Panc1 (cell line): ENCODE results near the gene MAGI1. TPM values are rescaled to one million over a fixed set of nuclear protein-coding genes. Genes with fewer than 3 reads are reported as not detected.

Experiments
- ATAC-seq: fragments of 200-7000 bp; cut with Tn5 transposase; 2 replicates; pipeline ENCODE4 v1.9.1; 2020; ENCODE audit warnings: mild to moderate bottlenecking, moderate library complexity
- BruUV-seq: library from RNA; stranded (reverse); fragments of 400-500 nt; replicated peaks from 2 replicates; lab custom pipeline; 2021; lab: Mats Ljungman, UMichigan
- CTCF ChIA-PET: fragments of 300-600 bp; sonication (Branson Sonifier 250); formaldehyde crosslinking; loops from one replicate; lab custom pipeline; 2022; ENCODE audit warnings: antibody characterized with exemption; lab: Charles Lee
- POLR2A ChIA-PET: fragments of 300-600 bp; sonication (Branson Sonifier 250); formaldehyde crosslinking; loops from one replicate; lab custom pipeline; 2022; ENCODE audit warnings: antibody characterized with exemption; lab: Charles Lee
- DNase-seq: peaks from one replicate; pipeline ENCODE4 v3.0.0-alpha.2; 2010; ENCODE audit warnings: low read depth, low spot score
- H3K27ac ChIP-seq: 2 replicates; pipeline ENCODE4 v1.5.1; 2011; ENCODE audit warnings: mild to moderate bottlenecking, low read length, inconsistent platforms
- H3K27me3 ChIP-seq: fragments of 200-500 bp; sonication (Bioruptor generic); 2 replicates; pipeline ENCODE4 v1.6.0; 2014; ENCODE audit warnings: low read length, inconsistent platforms; ENCODE audit not compliant: control insufficient read depth, insufficient read depth
- H3K36me3 ChIP-seq: fragments of 200-500 bp; sonication (Bioruptor generic); 2 replicates; pipeline ENCODE4 v1.5.1; 2014; ENCODE audit warnings: inconsistent platforms, mild to moderate bottlenecking, low read length, moderate library complexity; ENCODE audit not compliant: control insufficient read depth, insufficient read depth
- H3K4me1 ChIP-seq: 2 replicates; pipeline ENCODE4 v1.5.1; 2011; ENCODE audit warnings: inconsistent platforms, mild to moderate bottlenecking, low read length, moderate library complexity; ENCODE audit not compliant: control insufficient read depth, insufficient read depth
- H3K4me3 ChIP-seq, 2 experiments: 2 replicates each; pipeline ENCODE4 v1.5.1; 2011 to 2012; ENCODE audit warnings: low read depth in 2 of 2, low read length in 2 of 2, mild to moderate bottlenecking in 2 of 2, inconsistent platforms in 1 of 2, moderate library complexity in 1 of 2
- H3K9me3 ChIP-seq: fragments of 200-500 bp; sonication (Bioruptor generic); 2 replicates; pipeline ENCODE4 v1.5.1; 2014; ENCODE audit warnings: low read depth, mild to moderate bottlenecking, inconsistent platforms, low read length, moderate library complexity; ENCODE audit not compliant: control insufficient read depth, insufficient read depth
- POLR2AphosphoS5 ChIP-seq: IDR thresholded peaks from 2 replicates; pipeline ENCODE4 v1.6.1; 2012; ENCODE audit warnings: mild to moderate bottlenecking, low read depth, low read length, moderate library complexity
- SIN3A ChIP-seq: IDR thresholded peaks from 2 replicates; pipeline ENCODE4 v1.6.1; 2012; ENCODE audit warnings: low read depth, mild to moderate bottlenecking, low read length, moderate library complexity, borderline replicate concordance; ENCODE audit not compliant: insufficient read depth
- TCF7L2 ChIP-seq: IDR thresholded peaks from 2 replicates; pipeline ENCODE4 v1.6.1; 2011; ENCODE audit warnings: mild to moderate bottlenecking, low read depth, low read length, inconsistent platforms
- in situ Hi-C: cut with HindIII; loops from 2 replicates; pipeline ENCODE4 v1.10.0; 2016; ENCODE audit warnings: low sequenced_read_pairs, low pct_unique_long_range_greater_than_20kb
- intact Hi-C: fragments of 100-400 bp; cut with micrococcal nuclease; formaldehyde crosslinking; loops from one replicate; pipeline ENCODE4 v1.10.0; 2022; ENCODE audit not compliant: unreplicated experiment
- total RNA-seq: library from RNA; stranded (reverse); gene quantifications from one replicate; pipeline ENCODE4 v1.2.1, GENCODE V29; 2021; ENCODE audit not compliant: unreplicated experiment
- TF ChIP-seq, protein P1 (sequence below): fragments of 450-650 bp; IDR thresholded peaks from 2 replicates; pipeline ENCODE4 v1.5.1; 2017; ENCODE audit warnings: mild to moderate bottlenecking
- TF ChIP-seq, protein P2 (sequence below), 2 experiments: IDR thresholded peaks; 2 replicates each; pipeline ENCODE4 v1.6.1; 2011 to 2012; ENCODE audit warnings: low read depth in 2 of 2, control low read depth in 1 of 2, low read length in 1 of 2, mild to moderate bottlenecking in 1 of 2, moderate library complexity in 1 of 2; ENCODE audit not compliant: insufficient read depth in 1 of 2

Gene MAGI1
- total RNA-seq, 1 experiment from 2014 or later = 9.5 TPM

DNA sequence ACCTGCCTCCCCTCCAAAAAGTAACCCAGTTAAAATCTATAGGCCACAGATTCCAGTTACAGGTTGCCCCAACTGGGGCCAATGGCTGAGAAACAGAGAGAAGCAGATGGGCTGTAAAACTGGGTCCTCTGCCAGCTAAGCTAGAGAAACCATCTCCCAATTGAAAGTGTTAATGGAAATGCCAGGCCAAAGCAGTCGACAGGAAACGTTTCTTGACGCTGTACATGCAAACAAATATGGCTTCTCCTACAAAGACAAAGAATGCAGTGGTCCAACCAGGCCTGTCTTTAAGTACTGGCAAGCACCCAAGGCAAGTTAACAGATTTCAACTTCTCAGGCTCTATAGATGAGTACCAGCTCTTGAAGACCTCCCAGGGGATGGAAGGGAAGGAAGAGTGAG, 71.3 kb downstream of the MAGI1 start:
- Histone ChIP-seq H3K27me3 (no peaks in the 10 kb centered on the region), H3K27ac (no peak overlapping the region), H3K36me3 (no peaks in the 10 kb centered on the region), H3K9me3 (no peaks in the 10 kb centered on the region), H3K4me1 (peaks cover 4% of the 10 kb centered on the region), H3K4me3 (no peak overlapping the region)
- in situ Hi-C loops (no loop called here), intact Hi-C loops (no loop called here)
- no TSS peak for BruUV-seq
- ChIA-PET CTCF (no interaction called here), POLR2A (no interaction called here)
- DNase-seq = no peak
- TF ChIP-seq SIN3A = no peak
- TF ChIP-seq POLR2AphosphoS5 = no peak
- TF ChIP-seq TCF7L2 = no peak
- TF ChIP-seq, protein P1, sequence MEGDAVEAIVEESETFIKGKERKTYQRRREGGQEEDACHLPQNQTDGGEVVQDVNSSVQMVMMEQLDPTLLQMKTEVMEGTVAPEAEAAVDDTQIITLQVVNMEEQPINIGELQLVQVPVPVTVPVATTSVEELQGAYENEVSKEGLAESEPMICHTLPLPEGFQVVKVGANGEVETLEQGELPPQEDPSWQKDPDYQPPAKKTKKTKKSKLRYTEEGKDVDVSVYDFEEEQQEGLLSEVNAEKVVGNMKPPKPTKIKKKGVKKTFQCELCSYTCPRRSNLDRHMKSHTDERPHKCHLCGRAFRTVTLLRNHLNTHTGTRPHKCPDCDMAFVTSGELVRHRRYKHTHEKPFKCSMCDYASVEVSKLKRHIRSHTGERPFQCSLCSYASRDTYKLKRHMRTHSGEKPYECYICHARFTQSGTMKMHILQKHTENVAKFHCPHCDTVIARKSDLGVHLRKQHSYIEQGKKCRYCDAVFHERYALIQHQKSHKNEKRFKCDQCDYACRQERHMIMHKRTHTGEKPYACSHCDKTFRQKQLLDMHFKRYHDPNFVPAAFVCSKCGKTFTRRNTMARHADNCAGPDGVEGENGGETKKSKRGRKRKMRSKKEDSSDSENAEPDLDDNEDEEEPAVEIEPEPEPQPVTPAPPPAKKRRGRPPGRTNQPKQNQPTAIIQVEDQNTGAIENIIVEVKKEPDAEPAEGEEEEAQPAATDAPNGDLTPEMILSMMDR = no peak
- TF ChIP-seq, protein P2, sequence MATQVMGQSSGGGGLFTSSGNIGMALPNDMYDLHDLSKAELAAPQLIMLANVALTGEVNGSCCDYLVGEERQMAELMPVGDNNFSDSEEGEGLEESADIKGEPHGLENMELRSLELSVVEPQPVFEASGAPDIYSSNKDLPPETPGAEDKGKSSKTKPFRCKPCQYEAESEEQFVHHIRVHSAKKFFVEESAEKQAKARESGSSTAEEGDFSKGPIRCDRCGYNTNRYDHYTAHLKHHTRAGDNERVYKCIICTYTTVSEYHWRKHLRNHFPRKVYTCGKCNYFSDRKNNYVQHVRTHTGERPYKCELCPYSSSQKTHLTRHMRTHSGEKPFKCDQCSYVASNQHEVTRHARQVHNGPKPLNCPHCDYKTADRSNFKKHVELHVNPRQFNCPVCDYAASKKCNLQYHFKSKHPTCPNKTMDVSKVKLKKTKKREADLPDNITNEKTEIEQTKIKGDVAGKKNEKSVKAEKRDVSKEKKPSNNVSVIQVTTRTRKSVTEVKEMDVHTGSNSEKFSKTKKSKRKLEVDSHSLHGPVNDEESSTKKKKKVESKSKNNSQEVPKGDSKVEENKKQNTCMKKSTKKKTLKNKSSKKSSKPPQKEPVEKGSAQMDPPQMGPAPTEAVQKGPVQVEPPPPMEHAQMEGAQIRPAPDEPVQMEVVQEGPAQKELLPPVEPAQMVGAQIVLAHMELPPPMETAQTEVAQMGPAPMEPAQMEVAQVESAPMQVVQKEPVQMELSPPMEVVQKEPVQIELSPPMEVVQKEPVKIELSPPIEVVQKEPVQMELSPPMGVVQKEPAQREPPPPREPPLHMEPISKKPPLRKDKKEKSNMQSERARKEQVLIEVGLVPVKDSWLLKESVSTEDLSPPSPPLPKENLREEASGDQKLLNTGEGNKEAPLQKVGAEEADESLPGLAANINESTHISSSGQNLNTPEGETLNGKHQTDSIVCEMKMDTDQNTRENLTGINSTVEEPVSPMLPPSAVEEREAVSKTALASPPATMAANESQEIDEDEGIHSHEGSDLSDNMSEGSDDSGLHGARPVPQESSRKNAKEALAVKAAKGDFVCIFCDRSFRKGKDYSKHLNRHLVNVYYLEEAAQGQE (IDR thresholded peaks at IDR 0.05; ENCODE audit: insufficient read depth in 1 of 2, low read depth in 2 of 2, low read length in 1 of 2) = no peak
- no peak for ATAC-seq

DNA sequence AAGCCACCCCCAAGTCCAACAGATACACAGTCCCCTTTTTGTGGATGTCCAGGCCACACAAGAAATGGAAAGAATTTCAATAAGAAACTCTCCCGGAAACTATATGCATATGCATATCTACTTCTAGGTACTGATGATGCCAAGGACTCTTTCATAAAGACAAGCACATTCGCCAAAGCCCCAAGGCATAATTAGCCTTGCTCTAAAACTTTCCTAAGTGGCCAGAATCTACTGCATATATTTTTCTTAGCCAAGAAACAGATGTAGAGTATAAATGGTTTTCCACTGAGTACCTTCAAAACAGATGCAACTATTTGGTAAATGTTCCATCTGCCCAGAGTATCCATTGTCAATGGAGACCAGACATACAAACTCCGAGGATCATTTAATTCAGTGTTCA, 73.9 kb downstream of the MAGI1 start:
- Histone ChIP-seq H3K36me3 (no peaks in the 10 kb centered on the region), H3K4me3 (no peak overlapping the region), H3K27ac (no peak overlapping the region), H3K4me1 (peaks cover 4% of the 10 kb centered on the region), H3K9me3 (no peaks in the 10 kb centered on the region), H3K27me3 (no peaks in the 10 kb centered on the region)
- TF ChIP-seq TCF7L2 = no peak
- TF ChIP-seq, protein P1 = no peak
- TF ChIP-seq, protein P2 (IDR thresholded peaks at IDR 0.05; ENCODE audit: insufficient read depth in 1 of 2, low read depth in 2 of 2, low read length in 1 of 2) = no peak
- TF ChIP-seq POLR2AphosphoS5 = no peak
- no peak for TF ChIP-seq SIN3A
- in situ Hi-C loops = no loop called here
- intact Hi-C loops = no loop called here
- CTCF ChIA-PET = no interaction called here
- BruUV-seq = no TSS peak
- ATAC-seq = no peak
- DNase-seq = no peak
- POLR2A ChIA-PET = no interaction called here
